GM10248 (cell line): ENCODE measurements around the gene C10orf90.

Experiments used
- CTCF ChIA-PET: fragments of 300-600 bp; sonication (Branson Sonifier 250); formaldehyde crosslinking; extraction: SDS; loops from one replicate; lab custom pipeline; 2021; ENCODE audit warnings: antibody characterized with exemption; lab: Yijun Ruan, JAX
- POLR2A ChIA-PET: fragments of 350-650 bp; sonication (Branson Sonifier 250); formaldehyde crosslinking; extraction: SDS; loops from one replicate; lab custom pipeline; 2020; ENCODE audit warnings: antibody characterized with exemption; lab: Yijun Ruan, JAX
- DNase-seq: peaks from one replicate; pipeline ENCODE4 v3.0.0; 2012; ENCODE audit errors: extremely low spot score
- TF ChIP-seq, protein P1 (sequence below): IDR thresholded peaks from 2 replicates; pipeline ENCODE4 v1.5.1; 2012; ENCODE audit warnings: mild to moderate bottlenecking, low read depth; ENCODE audit errors: extremely low read depth, missing control alignments, control extremely low read depth

C10orf90 gene

DNA sequence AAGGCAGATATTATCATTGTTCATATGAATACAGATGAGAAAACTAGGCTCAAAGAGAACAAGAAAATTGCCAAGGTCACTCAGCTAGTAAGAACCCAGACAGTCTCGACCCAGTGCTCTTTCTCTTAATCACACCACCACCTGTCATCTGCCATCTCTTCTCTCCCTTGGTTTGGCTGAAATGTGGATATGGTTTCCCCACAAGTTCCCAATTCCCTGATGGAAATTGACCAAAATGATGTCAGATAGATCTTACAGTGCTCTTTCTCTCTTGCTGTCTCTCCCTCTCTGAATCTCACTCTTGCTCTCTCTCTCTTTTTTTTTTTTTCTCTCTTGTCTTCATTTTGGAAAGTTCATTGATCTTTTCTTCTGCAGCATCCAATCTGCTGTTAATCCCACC, 9.1 kb downstream of the C10orf90 start:
- no peak for DNase-seq
- ChIA-PET CTCF (no interaction called here), POLR2A (no interaction called here)
- TF ChIP-seq, protein P1, sequence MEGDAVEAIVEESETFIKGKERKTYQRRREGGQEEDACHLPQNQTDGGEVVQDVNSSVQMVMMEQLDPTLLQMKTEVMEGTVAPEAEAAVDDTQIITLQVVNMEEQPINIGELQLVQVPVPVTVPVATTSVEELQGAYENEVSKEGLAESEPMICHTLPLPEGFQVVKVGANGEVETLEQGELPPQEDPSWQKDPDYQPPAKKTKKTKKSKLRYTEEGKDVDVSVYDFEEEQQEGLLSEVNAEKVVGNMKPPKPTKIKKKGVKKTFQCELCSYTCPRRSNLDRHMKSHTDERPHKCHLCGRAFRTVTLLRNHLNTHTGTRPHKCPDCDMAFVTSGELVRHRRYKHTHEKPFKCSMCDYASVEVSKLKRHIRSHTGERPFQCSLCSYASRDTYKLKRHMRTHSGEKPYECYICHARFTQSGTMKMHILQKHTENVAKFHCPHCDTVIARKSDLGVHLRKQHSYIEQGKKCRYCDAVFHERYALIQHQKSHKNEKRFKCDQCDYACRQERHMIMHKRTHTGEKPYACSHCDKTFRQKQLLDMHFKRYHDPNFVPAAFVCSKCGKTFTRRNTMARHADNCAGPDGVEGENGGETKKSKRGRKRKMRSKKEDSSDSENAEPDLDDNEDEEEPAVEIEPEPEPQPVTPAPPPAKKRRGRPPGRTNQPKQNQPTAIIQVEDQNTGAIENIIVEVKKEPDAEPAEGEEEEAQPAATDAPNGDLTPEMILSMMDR: no peak

DNA sequence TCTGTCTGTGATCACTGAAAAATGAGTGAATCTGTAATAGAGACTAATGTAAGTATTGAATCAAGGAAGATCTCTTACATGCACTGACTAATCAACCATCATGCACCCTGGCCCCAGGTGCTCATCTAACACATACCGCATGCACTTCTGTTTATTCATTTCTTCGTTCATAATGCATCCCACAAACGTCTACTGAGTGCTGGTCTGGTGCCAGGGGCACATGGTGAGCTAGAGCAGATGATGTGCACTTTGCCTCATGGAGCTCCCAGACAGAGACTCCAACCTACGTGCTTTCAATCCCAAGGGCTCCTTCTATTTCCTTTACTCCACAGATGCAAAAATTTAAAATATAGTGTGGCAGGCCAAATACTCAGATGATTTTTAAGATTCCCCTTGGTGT, 10.7 kb downstream of the C10orf90 start:
- TF ChIP-seq, protein P1: no peak
- DNase-seq: no peak
- POLR2A ChIA-PET: no interaction called here
- CTCF ChIA-PET: no interaction called here

DNA sequence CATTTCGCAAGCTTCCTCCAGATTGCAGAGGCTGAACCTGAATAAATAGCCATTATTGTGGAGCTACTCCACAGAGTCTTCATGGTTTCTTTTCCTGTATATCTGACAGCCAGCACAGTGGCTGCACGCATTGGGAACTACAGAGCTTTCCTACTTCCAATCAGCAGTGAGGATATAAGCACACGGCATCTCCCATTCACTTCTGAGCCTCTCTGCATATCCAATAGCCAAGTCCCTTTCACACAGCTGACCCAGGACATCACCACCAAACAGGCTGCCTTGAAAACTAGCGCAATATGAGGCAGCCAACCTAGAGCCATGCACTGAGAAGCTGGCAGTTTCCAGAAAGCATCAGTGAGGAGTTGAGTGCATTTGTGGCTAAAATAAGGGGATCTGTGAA, 11.6 kb downstream of the C10orf90 start:
- CTCF ChIA-PET: no interaction called here
- TF ChIP-seq, protein P1: no peak
- DNase-seq: no peak
- POLR2A ChIA-PET: no interaction called here

DNA sequence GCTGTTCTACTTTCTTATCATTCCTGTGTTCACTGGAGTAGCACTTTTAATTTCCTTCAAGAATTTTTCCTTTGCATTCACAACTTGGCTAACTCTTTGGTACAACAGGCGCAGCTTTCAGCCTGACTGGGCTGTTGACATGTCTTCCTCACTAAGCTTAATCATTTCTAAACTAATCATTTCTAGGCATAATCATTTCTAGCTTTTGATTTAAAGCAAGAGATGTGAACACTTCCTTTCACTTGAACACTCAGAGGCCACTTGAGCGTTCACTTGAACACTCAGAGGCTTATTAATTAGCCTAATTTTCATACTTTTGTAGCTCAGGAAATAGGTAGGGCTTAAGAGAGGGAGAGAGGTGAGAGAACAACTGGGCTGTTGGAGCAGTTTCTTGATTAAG, 15.9 kb downstream of the C10orf90 start:
- TF ChIP-seq, protein P1: no peak
- DNase-seq: no peak
- POLR2A ChIA-PET: no interaction called here
- CTCF ChIA-PET: interaction anchor here (1.4 kb wide), 1 partner anchor 10 kb away, joined by 5 read pairs; no protein-coding TSS in a partner anchor

DNA sequence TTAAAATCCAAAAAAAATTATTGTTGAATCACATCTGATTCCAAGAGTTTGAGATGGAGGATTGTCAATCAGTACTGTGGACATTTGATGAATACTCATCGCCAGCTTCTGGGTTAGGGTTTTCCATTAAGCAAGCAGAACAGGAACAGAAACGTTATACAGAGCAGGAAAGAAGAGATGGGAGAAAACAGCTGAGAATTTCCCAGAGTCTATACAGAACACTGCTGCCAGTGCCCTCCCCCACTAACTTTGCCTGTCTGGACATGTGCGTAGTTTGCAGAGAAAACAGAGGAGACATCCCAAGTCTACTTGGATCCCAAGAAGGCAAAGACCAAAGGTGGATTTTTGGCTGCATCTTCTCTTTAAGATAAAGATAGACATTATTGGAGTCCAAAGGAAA, 19.0 kb downstream of the C10orf90 start:
- TF ChIP-seq, protein P1: no peak
- no peak for DNase-seq
- CTCF ChIA-PET: no interaction called here
- POLR2A ChIA-PET: no interaction called here

DNA sequence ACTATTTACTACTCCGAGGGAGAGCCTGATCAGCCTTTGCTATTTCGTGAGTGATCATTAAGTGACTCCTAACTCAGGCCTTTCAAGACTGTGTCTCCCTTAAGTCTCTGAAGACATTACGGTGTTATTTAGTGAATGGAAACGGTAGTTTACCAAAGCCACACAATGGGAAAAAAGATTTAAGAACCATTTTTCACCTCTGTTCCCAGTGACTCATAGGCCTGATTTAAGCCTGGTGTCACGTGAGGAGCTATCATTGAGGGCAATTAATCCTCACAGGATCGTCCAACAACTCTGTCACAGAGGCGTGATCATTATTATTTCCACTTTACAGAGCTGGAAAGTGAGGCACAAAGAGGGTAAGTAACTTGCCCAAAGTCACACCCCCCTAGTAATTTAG, 20.3 kb downstream of the C10orf90 start:
- POLR2A ChIA-PET: no interaction called here
- DNase-seq: no peak
- TF ChIP-seq, protein P1: no peak
- CTCF ChIA-PET: no interaction called here

DNA sequence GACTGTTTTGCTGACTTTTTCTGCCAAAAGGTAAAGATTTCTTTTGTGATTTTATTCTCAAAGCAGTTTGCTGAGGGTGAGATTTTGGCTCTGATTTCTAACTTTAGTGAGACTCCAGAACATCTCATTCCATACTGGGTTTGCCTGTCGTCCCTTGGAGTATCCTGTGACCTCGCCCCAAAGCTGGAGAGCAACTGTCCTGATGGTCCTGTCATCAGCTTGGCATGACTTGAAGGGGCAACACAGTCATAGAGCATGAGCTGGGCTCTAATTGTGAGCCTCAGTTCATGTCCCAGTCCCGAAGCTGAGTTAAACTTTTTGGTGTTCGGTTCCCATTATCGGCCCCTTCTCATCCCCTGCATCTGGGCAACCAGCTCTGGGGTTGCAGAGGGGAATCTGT, 23.4 kb downstream of the C10orf90 start:
- ChIA-PET POLR2A (no interaction called here), CTCF (interaction anchor here (0.9 kb wide), 1 partner anchor 12 kb away, joined by 3 read pairs; no protein-coding TSS in a partner anchor)
- TF ChIP-seq, protein P1: no peak
- DNase-seq: no peak
